ENCODE data around the gene MN1. TPM values are rescaled to one million over a fixed set of nuclear protein-coding genes. Genes with fewer than 3 reads are reported as not detected.

Gene MN1
- total and polyA plus RNA-seq, 2 of the 8 experiments (the other 6 are each of a cell fraction or from before 2014, with no cell fraction given) = 3.1 to 4.9 TPM

DNA sequence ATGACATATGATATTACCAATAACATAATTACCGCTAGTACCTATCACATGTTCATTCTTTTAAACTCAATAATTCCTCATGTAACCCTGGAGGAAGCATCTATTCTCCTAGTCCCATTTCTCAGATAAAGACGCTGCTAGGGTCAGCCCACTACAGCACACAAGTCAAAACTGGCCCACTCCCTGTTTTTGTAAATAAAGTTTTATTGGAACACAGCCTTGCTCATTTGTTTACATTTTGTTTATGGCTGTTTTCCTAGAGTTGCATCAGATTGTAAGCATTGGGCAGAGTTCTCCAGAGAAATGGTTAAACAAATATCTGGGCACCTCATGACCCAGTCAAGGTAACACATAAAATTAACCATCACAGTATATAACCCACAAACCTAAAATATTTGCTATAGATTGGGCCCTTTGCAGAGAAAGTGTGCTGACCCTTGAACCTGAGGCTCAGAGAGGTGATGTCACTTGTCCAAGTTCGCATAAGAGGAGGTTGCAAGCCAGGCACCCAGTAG is 36.8 kb downstream of the MN1 start:
- Histone ChIP-seq H4K5ac (ENCODE audit: insufficient read length, low read depth, low read length) (no peak overlapping the region), H3K27ac (ENCODE audit: low read depth, low read length) (no peak overlapping the region), H2BK20ac (ENCODE audit: low read length) (no peak overlapping the region), H3K9ac (replicated peaks in 1 of 4; ENCODE audit: extremely low read depth in 1 of 4, low read depth in 3 of 4, low read length in 3 of 4) (no peak overlapping the region), H3K4me2 (ENCODE audit: insufficient read depth in 1 of 2, low read depth in 2 of 2, low read length in 2 of 2) (no peak overlapping the region), H3K4me3 (ENCODE audit: extremely low read depth in 1 of 4, insufficient read depth in 2 of 4, low read depth in 3 of 4, low read length in 4 of 4) (no peak overlapping the region), H2BK120ac (replicated peaks; ENCODE audit: low read depth, low read length) (no peak overlapping the region), H3K14ac (ENCODE audit: insufficient read length) (no peak overlapping the region), H2BK5ac (ENCODE audit: low read depth, low read length) (no peak overlapping the region), H2BK12ac (ENCODE audit: low read depth, low read length) (0 out of 2 replicates have a peak overlapping the region, but pooled peaks have one; percentile 27), H3K18ac (ENCODE audit: extremely low read depth, low read length) (no peak overlapping the region), H4K20me1 (replicated peaks in 1 of 2; ENCODE audit: control insufficient read depth in 1 of 2, insufficient read depth in 2 of 2, low read length in 2 of 2) (no peaks in the 10 kb centered on the region), H3K79me2 (ENCODE audit: control insufficient read depth in 1 of 2, insufficient read depth in 2 of 2, low read length in 2 of 2) (no peaks in the 10 kb centered on the region; a peak in 1 of 4 replicates), H3K56ac (replicated peaks; ENCODE audit: insufficient read length, low read depth, low read length) (no peak overlapping the region), H4K8ac (ENCODE audit: extremely low read depth, insufficient read depth, low read length) (no peak overlapping the region), H2BK15ac (ENCODE audit: low read length) (0 out of 2 replicates have a peak overlapping the region, but pooled peaks have one; percentile 97), H4K91ac (replicated peaks; ENCODE audit: insufficient read length, low read length) (no peak overlapping the region), H3K36me3 (ENCODE audit: control insufficient read depth in 2 of 4, insufficient read depth in 4 of 4, low read length in 3 of 4) (no peaks in the 10 kb centered on the region), H3K79me1 (ENCODE audit: low read depth, low read length) (peaks cover 4% of the 10 kb centered on the region), H2AK5ac (ENCODE audit: low read depth, low read length) (no peak overlapping the region), H3K9me3 (ENCODE audit: insufficient read depth in 2 of 2, low read depth in 1 of 2, low read length in 1 of 2) (no peaks in the 10 kb centered on the region), H3K4ac (replicated peaks; ENCODE audit: insufficient read length, low read depth, low read length) (no peak overlapping the region), H3K4me1 (replicated peaks in 1 of 4; ENCODE audit: control insufficient read depth in 3 of 4, insufficient read depth in 4 of 4, low read length in 3 of 4) (peaks cover 0 to 2% (median 0%) of the 10 kb centered on the region in 4 experiments; a peak in 2 of 7 replicates), H3K23me2 (ENCODE audit: low read depth, low read length) (no peaks in the 10 kb centered on the region; the same call in 1 of the 2 replicates), H3K23ac (ENCODE audit: insufficient read length) (no peak overlapping the region), H3K27me3 (replicated peaks in 1 of 4; ENCODE audit: control insufficient read depth in 3 of 4, extremely low read depth in 1 of 4, insufficient read depth in 3 of 4, low read length in 3 of 4) (no peaks in the 10 kb centered on the region), H2AFZ (ENCODE audit: low read length) (no peak overlapping the region)
- FAIRE-seq (no peak), DNase-seq (ENCODE audit: low read depth in 1 of 2, low spot score in 2 of 2) (no peak)
- POLR2A ChIA-PET (ENCODE audit: partially characterized antibody) = no interaction called here
- CTCF ChIA-PET (ENCODE audit: partially characterized antibody) = interaction anchor here (1.4 kb wide), 1 partner anchor 17 kb away, joined by 5 read pairs; no protein-coding TSS in a partner anchor
- 85% methylated on average over 3 of the region's 3 CpGs; no CpG with 5 or more reads in 1 of the 2 experiments for WGBS, 2 experiments (ENCODE audit: extremely low coverage in 1 of 2, insufficient coverage in 1 of 2, insufficient read length in 1 of 2, insufficient replicate concordance in 2 of 2, low coverage in 1 of 2, low lambda C conversion rate in 2 of 2, missing lambda C conversion rate in 1 of 2)
- TF ChIP-seq HDAC6 (IDR thresholded peaks at IDR 0.05; ENCODE audit: low read depth, low read length) (no peak), GTF2F1 (IDR thresholded peaks at IDR 0.05; ENCODE audit: borderline replicate concordance, low read depth, low read length) (no peak), FOSL1 (IDR thresholded peaks at IDR 0.05; ENCODE audit: insufficient read depth, low read depth, low read length) (no peak), EP300 (IDR thresholded peaks at IDR 0.05; ENCODE audit: borderline replicate concordance in 1 of 2, low read depth in 2 of 2, low read length in 2 of 2) (no peak), TEAD4 (IDR thresholded peaks at IDR 0.05; ENCODE audit: low read depth, low read length) (no peak), TBP (IDR thresholded peaks at IDR 0.05; ENCODE audit: low read depth, low read length) (no peak), CREB1 (IDR thresholded peaks at IDR 0.05) (no peak), RXRA (IDR thresholded peaks at IDR 0.05; ENCODE audit: insufficient read depth, low read depth, low read length) (no peak), EGR1 (IDR thresholded peaks at IDR 0.05; ENCODE audit: borderline replicate concordance, low read depth, low read length) (no peak), RFX5 (IDR thresholded peaks at IDR 0.05; ENCODE audit: borderline replicate concordance, low read depth, low read length) (no peak), YY1 (IDR thresholded peaks at IDR 0.05; ENCODE audit: low read depth, low read length) (no peak), BRCA1 (IDR thresholded peaks at IDR 0.05; ENCODE audit: low read depth, low read length) (no peak)
- TF ChIP-seq, protein P1, sequence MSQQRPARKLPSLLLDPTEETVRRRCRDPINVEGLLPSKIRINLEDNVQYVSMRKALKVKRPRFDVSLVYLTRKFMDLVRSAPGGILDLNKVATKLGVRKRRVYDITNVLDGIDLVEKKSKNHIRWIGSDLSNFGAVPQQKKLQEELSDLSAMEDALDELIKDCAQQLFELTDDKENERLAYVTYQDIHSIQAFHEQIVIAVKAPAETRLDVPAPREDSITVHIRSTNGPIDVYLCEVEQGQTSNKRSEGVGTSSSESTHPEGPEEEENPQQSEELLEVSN (IDR thresholded peaks at IDR 0.05) = no peak
